ENCODE data around the gene AHCYL2. TPM values are rescaled to one million over a fixed set of nuclear protein-coding genes. Genes with fewer than 3 reads are reported as not detected.

AHCYL2 gene
- total and polyA plus RNA-seq, 2 of the 8 experiments (the other 6 are each of a cell fraction or from before 2014, with no cell fraction given), result 20.7 to 25.4 TPM

- Histone ChIP-seq H3K18ac (ENCODE audit: extremely low read depth, low read length) (no peak overlapping the region), H3K4me2 (ENCODE audit: insufficient read depth in 1 of 2, low read depth in 2 of 2, low read length in 2 of 2) (no peak overlapping the region), H2BK120ac (replicated peaks; ENCODE audit: low read depth, low read length) (no peak overlapping the region), H2AFZ (ENCODE audit: low read length) (no peak overlapping the region), H3K23me2 (ENCODE audit: low read depth, low read length) (peaks cover 4% of the 10 kb centered on the region; the same call in 1 of the 2 replicates), H3K23ac (ENCODE audit: insufficient read length) (no peak overlapping the region), H3K79me2 (ENCODE audit: control insufficient read depth in 1 of 2, insufficient read depth in 2 of 2, low read length in 2 of 2) (no peaks in the 10 kb centered on the region), H2BK12ac (ENCODE audit: low read depth, low read length) (no peak overlapping the region), H4K20me1 (replicated peaks in 1 of 2; ENCODE audit: control insufficient read depth in 1 of 2, insufficient read depth in 2 of 2, low read length in 2 of 2) (peaks cover 0 to 1% of the 10 kb centered on the region in 2 experiments), H3K27ac (ENCODE audit: low read depth, low read length) (no peak overlapping the region), H4K8ac (ENCODE audit: extremely low read depth, insufficient read depth, low read length) (no peak overlapping the region), H3K4ac (replicated peaks; ENCODE audit: insufficient read length, low read depth, low read length) (no peak overlapping the region), H4K91ac (replicated peaks; ENCODE audit: insufficient read length, low read length) (no peak overlapping the region), H3K4me1 (replicated peaks in 1 of 4; ENCODE audit: control insufficient read depth in 3 of 4, insufficient read depth in 4 of 4, low read length in 3 of 4) (peaks cover 10 to 19% (median 17%) of the 10 kb centered on the region in 4 experiments; a peak in 6 of 7 replicates), H2BK5ac (ENCODE audit: low read depth, low read length) (no peak overlapping the region), H3K14ac (ENCODE audit: insufficient read length) (no peak overlapping the region), H3K9me3 (ENCODE audit: insufficient read depth in 2 of 2, low read depth in 1 of 2, low read length in 1 of 2) (no peaks in the 10 kb centered on the region), H3K27me3 (replicated peaks in 1 of 4; ENCODE audit: control insufficient read depth in 3 of 4, extremely low read depth in 1 of 4, insufficient read depth in 3 of 4, low read length in 3 of 4) (no peaks in the 10 kb centered on the region), H2BK15ac (ENCODE audit: low read length) (no peak overlapping the region), H3K4me3 (ENCODE audit: extremely low read depth in 1 of 4, insufficient read depth in 2 of 4, low read depth in 3 of 4, low read length in 4 of 4) (no peak overlapping the region), H4K5ac (ENCODE audit: insufficient read length, low read depth, low read length) (no peak overlapping the region), H3K79me1 (ENCODE audit: low read depth, low read length) (no peaks in the 10 kb centered on the region; the same call in 1 of the 2 replicates), H2BK20ac (ENCODE audit: low read length) (no peak overlapping the region), H3K56ac (replicated peaks; ENCODE audit: insufficient read length, low read depth, low read length) (no peak overlapping the region), H3K36me3 (ENCODE audit: control insufficient read depth in 2 of 4, insufficient read depth in 4 of 4, low read length in 3 of 4) (no peaks in the 10 kb centered on the region; a peak in 1 of 8 replicates), H3K9ac (replicated peaks in 1 of 4; ENCODE audit: extremely low read depth in 1 of 4, low read depth in 3 of 4, low read length in 3 of 4) (no peak overlapping the region), H2AK5ac (ENCODE audit: low read depth, low read length) (no peak overlapping the region)
- DNase-seq (ENCODE audit: low read depth in 1 of 2, low spot score in 2 of 2), result no peak
- 90% methylated on average over 3 of the region's 3 CpGs; no CpG with 5 or more reads in 1 of the 2 experiments for WGBS, 2 experiments (ENCODE audit: extremely low coverage in 1 of 2, insufficient coverage in 1 of 2, insufficient read length in 1 of 2, insufficient replicate concordance in 2 of 2, low coverage in 1 of 2, low lambda C conversion rate in 2 of 2, missing lambda C conversion rate in 1 of 2)
- no peak for FAIRE-seq
- CTCF ChIA-PET (ENCODE audit: partially characterized antibody), result interaction anchor here (1.2 to 6.0 kb wide), 9 partner anchors 9 to 212 kb away, joined by 3 to 87 read pairs (median 7); partner anchors contain the start of gene AHCYL2
- POLR2A ChIA-PET (ENCODE audit: partially characterized antibody), result interaction anchor here (1.4 kb wide), 1 partner anchor 18 kb away, joined by 4 read pairs; no protein-coding TSS in a partner anchor
- TF ChIP-seq SP2 (IDR thresholded peaks at IDR 0.05; ENCODE audit: low read length) (no peak), GABPA (IDR thresholded peaks at IDR 0.05; ENCODE audit: borderline replicate concordance, insufficient read depth, low read length) (no peak), SP4 (IDR thresholded peaks at IDR 0.05; ENCODE audit: low read length) (no peak), ASH2L (IDR thresholded peaks at IDR 0.05; ENCODE audit: low read length) (no peak), EGR1 (IDR thresholded peaks at IDR 0.05; ENCODE audit: borderline replicate concordance, low read depth, low read length) (no peak), EZH2 (IDR thresholded peaks at IDR 0.05; ENCODE audit: low read depth, low read length, severe bottlenecking) (no peak), BRCA1 (IDR thresholded peaks at IDR 0.05; ENCODE audit: low read depth, low read length) (no peak), TBP (IDR thresholded peaks at IDR 0.05; ENCODE audit: low read depth, low read length) (no peak), HDAC6 (IDR thresholded peaks at IDR 0.05; ENCODE audit: low read depth, low read length) (no peak), POLR2A (IDR thresholded peaks at IDR 0.05; ENCODE audit: control extremely low read depth in 1 of 2, low read depth in 2 of 2, low read length in 2 of 2) (no peak), CHD2 (IDR thresholded peaks at IDR 0.05; ENCODE audit: low read length) (no peak), NRF1 (IDR thresholded peaks at IDR 0.05; ENCODE audit: low read depth, low read length) (no peak), POLR2AphosphoS5 (IDR thresholded peaks at IDR 0.05; ENCODE audit: low read depth, low read length) (no peak)
Observed at GRCh38 chr7:129371487-129371886, 146.7 kb downstream of the AHCYL2 start.
